ENCODE measurements around the gene FBXW4. TPM values are rescaled to one million over a fixed set of nuclear protein-coding genes. Genes with fewer than 3 reads are reported as not detected.

FBXW4 gene
- total RNA-seq, 4 donors from 2014 or later: 48.4 to 91.6 (median 55.6) TPM

GRCh38 chr10:101712997-101713396 is 18.0 kb upstream of the FBXW4 start:
- DNase-seq: no peak
- Histone ChIP-seq H3K4me3 (no peak overlapping the region), H3K4me1 (no peaks in the 10 kb centered on the region), H3K27me3 (peaks cover 21% of the 10 kb centered on the region), H3K36me3 (no peaks in the 10 kb centered on the region), H3K27ac (no peak overlapping the region), H3K9me3 (no peaks in the 10 kb centered on the region)
- intact Hi-C loops (cut with DNase I; ENCODE audit: low total_unique reads) (no loop called here), in situ Hi-C loops (cut with MboI; ENCODE audit: low pct_ligation_motif_present in 1 of 4, low pct_unique_long_range_greater_than_20kb in 1 of 4, low sequenced_read_pairs in 3 of 4) (no loop called here)
- no peak for TF ChIP-seq EP300 (IDR thresholded peaks at IDR 0.05; ENCODE audit: low read depth)
- no peak for TF ChIP-seq CTCF (IDR thresholded peaks at IDR 0.05)
- TF ChIP-seq POLR2A (IDR thresholded peaks at IDR 0.05): no peak
- 79% methylated on average over 2 of the region's 2 CpGs; no CpG with 5 or more reads in 1 of the 2 donors for WGBS, 2 donors (ENCODE audit: low coverage in 1 of 2)

- DNase-seq: no peak
- Histone ChIP-seq H3K36me3 (no peaks in the 10 kb centered on the region), H3K9me3 (no peaks in the 10 kb centered on the region), H3K4me3 (no peak overlapping the region), H3K4me1 (no peaks in the 10 kb centered on the region), H3K27me3 (peaks cover 40% of the 10 kb centered on the region), H3K27ac (no peak overlapping the region)
- intact Hi-C loops (cut with DNase I; ENCODE audit: low total_unique reads) (no loop called here), in situ Hi-C loops (cut with MboI; ENCODE audit: low pct_ligation_motif_present in 1 of 4, low pct_unique_long_range_greater_than_20kb in 1 of 4, low sequenced_read_pairs in 3 of 4) (no loop called here)
- 75 to 78% methylated on average over 2 of the region's 2 CpGs for WGBS, 2 donors (ENCODE audit: low coverage in 1 of 2)
- TF ChIP-seq CTCF (IDR thresholded peaks at IDR 0.05) (no peak), EP300 (IDR thresholded peaks at IDR 0.05; ENCODE audit: low read depth) (no peak), POLR2A (IDR thresholded peaks at IDR 0.05) (no peak), POLR2AphosphoS5 (IDR thresholded peaks at IDR 0.05) (no peak)
These were observed 15.8 kb upstream of the FBXW4 start for GRCh38 chr10:101710793-101711192.

GRCh38 chr10:101710059-101710695 is 15.2 kb upstream of the FBXW4 start:
- H3K27ac ChIP-seq: no peak overlapping the region
- in situ Hi-C loops (cut with MboI; ENCODE audit: low pct_ligation_motif_present in 1 of 4, low pct_unique_long_range_greater_than_20kb in 1 of 4, low sequenced_read_pairs in 3 of 4) (no loop called here), intact Hi-C loops (cut with DNase I; ENCODE audit: low total_unique reads) (no loop called here)
- no peaks in the 10 kb centered on the region for H3K9me3 ChIP-seq
- peaks cover 40% of the 10 kb centered on the region for H3K27me3 ChIP-seq
- no peak for DNase-seq
- no peak overlapping the region for H3K4me3 ChIP-seq
- no peak for TF ChIP-seq POLR2A (IDR thresholded peaks at IDR 0.05)
- no peak for TF ChIP-seq EP300 (IDR thresholded peaks at IDR 0.05; ENCODE audit: low read depth)
- no peak for TF ChIP-seq POLR2AphosphoS5 (IDR thresholded peaks at IDR 0.05)
- no peak for TF ChIP-seq CTCF (IDR thresholded peaks at IDR 0.05)
- 47 to 51% methylated on average over 8 to 9 of the region's 9 CpGs for WGBS, 2 donors (ENCODE audit: low coverage in 1 of 2)
- no peaks in the 10 kb centered on the region for H3K36me3 ChIP-seq
- no peaks in the 10 kb centered on the region for H3K4me1 ChIP-seq

GRCh38 chr10:101709359-101710058 is 14.5 kb upstream of the FBXW4 start:
- intact Hi-C loops (cut with DNase I; ENCODE audit: low total_unique reads) (no loop called here), in situ Hi-C loops (cut with MboI; ENCODE audit: low pct_ligation_motif_present in 1 of 4, low pct_unique_long_range_greater_than_20kb in 1 of 4, low sequenced_read_pairs in 3 of 4) (no loop called here)
- H3K4me1 ChIP-seq: no peaks in the 10 kb centered on the region
- peaks cover 40% of the 10 kb centered on the region for H3K27me3 ChIP-seq
- no peak overlapping the region for H3K27ac ChIP-seq
- WGBS, 2 donors (ENCODE audit: low coverage in 1 of 2): 68 to 81% methylated on average over 9 of the region's 9 CpGs
- H3K36me3 ChIP-seq: no peaks in the 10 kb centered on the region
- TF ChIP-seq EP300 (IDR thresholded peaks at IDR 0.05; ENCODE audit: low read depth) (no peak), CTCF (IDR thresholded peaks at IDR 0.05) (no peak), POLR2A (IDR thresholded peaks at IDR 0.05) (no peak), POLR2AphosphoS5 (IDR thresholded peaks at IDR 0.05) (no peak)
- H3K4me3 ChIP-seq: no peak overlapping the region
- H3K9me3 ChIP-seq: no peaks in the 10 kb centered on the region
- DNase-seq: no peak

Data from transverse colon (tissue), 4 donors.